ENCODE results near the gene NFIL3. TPM values are rescaled to one million over a fixed set of nuclear protein-coding genes. Genes with fewer than 3 reads are reported as not detected.

NFIL3 gene
- total and polyA plus RNA-seq, 2 of the 8 experiments (the other 6 are each of a cell fraction or from before 2014, with no cell fraction given): 3.4 to 13.5 TPM

DNA sequence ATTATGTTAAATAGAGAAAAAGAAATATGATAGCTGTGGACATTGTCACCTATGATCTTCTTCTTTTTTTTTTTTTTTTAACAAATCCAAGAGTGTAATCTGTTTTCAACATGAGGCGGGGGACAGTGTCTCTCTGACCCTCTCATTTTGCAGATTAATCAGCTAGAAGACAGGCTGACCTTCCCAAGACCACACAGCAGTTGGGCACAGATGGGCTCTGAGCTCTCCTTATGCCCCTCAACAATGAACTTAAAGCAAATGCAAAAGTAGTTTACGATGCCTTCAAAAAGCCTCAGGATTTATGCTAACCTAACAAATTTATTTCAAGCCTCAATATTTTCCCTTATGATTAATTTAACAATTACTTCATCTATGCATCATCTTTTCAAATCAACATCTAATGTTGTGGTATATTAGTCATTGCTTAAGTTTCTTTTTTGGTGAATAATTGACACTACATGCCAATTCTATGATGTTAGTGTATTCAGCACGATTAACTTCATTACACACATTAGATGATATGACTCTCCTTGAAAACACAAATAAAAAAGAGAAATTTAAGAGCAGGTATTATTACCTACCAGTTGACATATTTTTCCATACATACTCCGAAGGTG lies 7.4 kb downstream of the NFIL3 start (continued):
- TF ChIP-seq CHD7 (IDR thresholded peaks at IDR 0.05; ENCODE audit: insufficient replicate concordance, low read length) (no peak), CHD1 (IDR thresholded peaks at IDR 0.05; ENCODE audit: low read depth, low read length) (no peak), SIX5 (IDR thresholded peaks at IDR 0.05; ENCODE audit: low read depth, low read length) (no peak), EP300 (IDR thresholded peaks at IDR 0.05; ENCODE audit: borderline replicate concordance in 1 of 2, low read depth in 2 of 2, low read length in 2 of 2) (no peak)

All from H1 (cell line).